Medulla oblongata (tissue), 1 donor: ENCODE measurements around the gene EEA1.

Experiments
- DNase-seq: peaks from one replicate; pipeline ENCODE4 v3.0.0-alpha.2; 2015; ENCODE audit errors: extremely low spot score

Gene EEA1

DNA sequence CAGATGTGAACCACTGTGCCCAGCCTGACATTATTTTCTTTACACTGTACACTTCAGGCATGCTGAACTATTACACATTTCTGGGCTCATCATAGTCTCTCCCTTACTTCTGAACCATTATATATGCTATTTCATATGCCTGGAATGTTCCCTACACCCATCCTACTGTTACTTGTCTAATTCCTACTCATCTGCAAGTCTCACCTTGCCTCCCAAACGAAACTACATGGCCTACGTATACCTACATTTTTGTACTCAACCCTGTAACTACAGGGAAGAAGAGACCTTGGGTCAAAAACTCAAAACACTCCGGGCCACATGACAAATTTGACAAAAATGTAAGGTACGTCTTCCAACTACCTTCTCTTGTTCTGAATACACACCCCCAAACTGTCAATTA is 9.5 kb upstream of the EEA1 start:
- no peak for DNase-seq

- DNase-seq = no peak
Observed at GRCh38 chr12:92938018-92938417, 8.9 kb upstream of the EEA1 start.

- no peak for DNase-seq
Observed at GRCh38 chr12:92933606-92934005, 4.5 kb upstream of the EEA1 start.

- no peak for DNase-seq
Observed at GRCh38 chr12:92930421-92930820, 1.3 kb upstream of the EEA1 start.

GRCh38 chr12:92929983-92930382 is 888 bp upstream of the EEA1 start:
- DNase-seq = peak; percentile 51

- peak; percentile 38 for DNase-seq
Observed at GRCh38 chr12:92928421-92928961, 604 bp downstream of the EEA1 start.

DNA sequence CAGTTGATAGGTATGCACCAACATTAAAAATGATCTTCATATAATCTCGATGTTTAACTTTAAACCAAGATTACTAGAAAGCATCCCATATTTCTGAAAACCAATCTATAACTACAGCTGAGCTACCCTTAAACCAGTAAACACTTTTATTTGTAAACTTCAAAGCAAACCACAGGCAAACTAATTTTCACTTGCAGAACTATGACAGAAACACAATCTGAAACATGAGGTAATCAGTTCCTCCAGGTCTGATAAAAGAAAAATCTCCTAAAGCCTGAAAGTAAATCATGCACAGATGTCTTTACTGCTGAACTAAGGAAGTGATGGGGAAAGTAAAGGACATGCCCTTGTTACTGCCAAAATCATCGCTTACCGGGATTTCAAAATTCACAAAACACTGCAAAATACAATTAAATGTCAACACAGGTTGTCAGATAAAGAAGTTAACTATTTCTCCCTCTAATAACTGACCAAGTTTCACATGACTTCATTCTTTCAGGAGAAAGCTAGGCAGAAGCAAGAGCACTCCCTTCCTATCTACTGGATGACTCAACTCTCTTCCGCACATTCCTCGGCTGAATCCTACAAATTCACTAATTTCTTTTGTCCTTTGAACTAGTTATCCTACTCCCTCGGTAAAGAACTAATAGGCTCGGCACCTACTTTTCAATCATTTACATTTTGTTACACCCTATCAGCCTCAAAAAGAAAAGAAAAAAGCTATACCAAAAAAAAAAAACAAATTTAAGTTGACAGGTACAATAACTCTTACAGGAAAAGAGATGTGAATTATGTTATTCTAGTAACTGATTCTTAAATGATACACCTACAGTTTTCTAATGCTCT is 1.4 kb downstream of the EEA1 start:
- DNase-seq = peak; percentile 38

GRCh38 chr12:92927055-92927435 is 2.0 kb downstream of the EEA1 start:
- DNase-seq = peak; percentile 54

- DNase-seq = no peak
Observed at GRCh38 chr12:92926549-92926948, 2.5 kb downstream of the EEA1 start.

GRCh38 chr12:92921877-92922276 is 7.2 kb downstream of the EEA1 start:
- DNase-seq = no peak

GRCh38 chr12:92915365-92915764 is 13.7 kb downstream of the EEA1 start:
- no peak for DNase-seq

DNA sequence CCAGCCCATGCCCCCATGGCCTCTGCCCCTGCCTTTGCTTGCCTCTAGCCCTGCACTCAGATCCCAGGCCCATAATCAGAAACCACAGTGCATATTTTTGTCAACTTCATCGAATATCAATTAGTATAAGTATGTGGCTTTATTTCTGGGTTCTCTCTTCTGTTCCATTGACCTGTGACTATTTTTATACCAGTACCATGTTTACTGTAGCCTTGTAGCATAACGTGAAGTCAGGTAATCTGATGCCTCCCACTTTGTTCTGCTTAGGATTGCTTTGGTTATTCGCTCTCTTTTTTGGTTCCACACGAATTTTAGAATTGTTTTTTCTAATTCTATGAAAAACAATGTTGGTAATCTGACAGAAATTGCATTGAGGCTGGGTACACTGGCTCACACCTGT is 14.9 kb downstream of the EEA1 start:
- DNase-seq = no peak

DNA sequence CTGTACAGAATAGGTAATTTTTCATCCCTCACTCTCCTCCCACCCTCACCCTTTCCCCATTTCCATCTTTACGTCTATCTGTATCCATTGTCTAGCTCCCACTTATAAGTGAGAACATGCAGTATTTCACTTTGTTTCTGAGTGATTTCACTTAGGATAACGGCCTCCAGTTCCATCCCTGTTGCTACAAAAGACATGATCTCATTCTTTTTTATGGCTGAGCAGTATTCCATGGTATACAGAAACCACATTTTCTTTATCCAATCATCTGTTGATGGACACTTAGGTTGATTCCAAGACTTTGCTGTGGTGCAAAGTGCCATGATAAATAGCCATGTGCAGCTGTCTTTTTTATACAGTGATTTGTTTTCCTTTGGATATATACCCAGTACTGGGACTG is 16.4 kb downstream of the EEA1 start:
- no peak for DNase-seq

GRCh38 chr12:92912052-92912451 is 17.0 kb downstream of the EEA1 start:
- DNase-seq = no peak

DNA sequence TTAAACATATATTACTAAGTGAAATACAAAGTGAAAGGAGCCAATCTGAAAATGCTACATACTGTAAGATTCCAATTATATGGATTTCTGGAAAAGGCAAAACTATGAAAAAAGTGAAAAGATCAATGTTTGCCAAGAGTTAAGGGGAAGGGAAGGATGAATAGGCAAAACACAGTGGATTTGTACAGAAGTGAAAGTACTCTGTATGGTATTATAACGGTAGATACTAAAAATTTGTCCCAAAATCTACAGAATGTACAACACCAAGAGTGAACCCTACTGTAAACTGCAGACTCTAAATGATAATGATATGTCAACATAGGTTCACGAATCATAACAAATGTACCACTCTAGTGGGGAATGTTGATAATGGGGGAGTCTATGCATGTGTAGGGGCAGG is 17.8 kb downstream of the EEA1 start:
- no peak for DNase-seq

- no peak for DNase-seq
Observed at GRCh38 chr12:92908108-92908507, 21.0 kb downstream of the EEA1 start.

DNA sequence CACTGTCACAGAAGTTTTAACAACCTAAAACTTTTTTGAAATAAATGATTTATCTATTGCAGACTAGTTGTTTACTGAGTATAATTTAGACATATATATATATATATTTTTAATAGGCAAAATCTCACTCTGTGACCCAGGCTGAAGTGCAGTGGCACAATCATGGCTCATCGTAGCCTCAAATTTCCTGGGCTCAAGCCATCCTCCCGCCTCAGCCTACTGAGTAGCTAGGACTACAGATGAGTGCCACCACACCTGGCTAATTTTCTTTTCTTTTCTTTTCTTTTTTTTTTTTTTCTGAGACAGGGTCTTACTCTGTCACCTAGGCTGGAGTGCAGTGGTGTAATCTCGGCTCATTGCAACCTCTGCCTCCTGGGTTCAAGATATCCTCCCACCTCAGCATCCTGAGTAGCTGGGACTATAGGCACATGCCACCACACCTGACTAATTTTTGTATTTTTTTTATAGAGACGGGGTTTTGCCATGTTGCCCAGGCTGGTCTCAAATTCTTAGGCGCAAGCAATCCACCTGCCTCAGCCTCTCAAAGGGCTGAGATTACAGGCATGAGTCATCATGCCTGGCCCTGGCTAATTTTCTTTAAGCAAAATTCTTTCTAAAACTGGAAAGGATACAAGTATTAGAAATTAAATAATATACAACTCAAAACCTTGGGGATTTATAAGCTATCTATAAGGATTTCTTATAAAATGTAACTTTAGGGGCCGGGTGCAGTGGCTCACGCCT is 23.1 kb downstream of the EEA1 start:
- no peak for DNase-seq

GRCh38 chr12:92905258-92905810 is 23.8 kb downstream of the EEA1 start:
- no peak for DNase-seq

- DNase-seq = no peak
Observed at GRCh38 chr12:92900941-92901340, 28.2 kb downstream of the EEA1 start.

- peak; percentile 67 for DNase-seq
Observed at GRCh38 chr12:92899386-92900001, 29.6 kb downstream of the EEA1 start.

- no peak for DNase-seq
Observed at GRCh38 chr12:92898755-92899154, 30.3 kb downstream of the EEA1 start.

DNA sequence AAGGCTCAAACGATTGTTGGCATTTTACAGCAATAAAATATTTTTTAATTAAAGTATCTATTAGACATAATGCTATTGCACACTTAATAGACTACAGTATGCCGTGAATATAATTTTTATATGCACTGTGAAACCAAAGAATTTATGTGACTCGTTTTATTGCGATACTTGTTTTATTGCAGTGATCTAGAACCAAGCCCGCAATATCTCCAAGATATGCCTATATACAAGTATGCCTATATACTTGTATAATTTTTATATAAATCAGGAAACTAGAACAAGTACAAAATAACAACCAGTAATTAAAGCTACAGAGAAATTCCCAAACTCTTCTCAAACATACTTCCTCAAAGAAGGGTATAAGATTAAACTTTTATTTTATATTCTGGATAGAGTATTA is 31.3 kb downstream of the EEA1 start:
- no peak for DNase-seq
